ENCODE measurements around the gene PHEX. TPM values are rescaled to one million over a fixed set of nuclear protein-coding genes. Genes with fewer than 3 reads are reported as not detected.

The PHEX gene
- total and polyA plus RNA-seq, 8 donors = 0.05 to 0.73 (median 0.14) TPM; not detected in 5

DNA sequence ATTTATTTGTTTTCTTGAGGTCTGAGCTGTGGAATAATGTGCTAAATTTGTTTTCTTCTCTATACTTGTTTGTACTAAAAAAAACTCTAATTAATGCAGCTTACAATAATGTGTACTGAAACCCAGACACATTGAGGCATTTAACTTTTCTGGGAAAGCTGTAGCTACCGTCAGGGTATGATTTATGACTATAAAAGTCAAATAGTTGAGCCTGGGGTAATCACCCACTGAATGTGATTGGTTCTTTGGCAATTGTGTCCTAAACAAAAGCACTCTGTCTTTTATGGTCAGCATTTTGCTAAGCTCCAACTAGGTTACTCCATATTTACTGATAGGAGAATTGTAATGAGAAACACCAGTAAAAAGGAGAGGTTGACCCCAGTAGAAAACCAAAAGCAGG, 174.7 kb downstream of the PHEX start:
- intact Hi-C loops (cut with DNase I; ENCODE audit: low total_unique reads) = no loop called here
- H3K27ac ChIP-seq = no peak overlapping the region
- 14 to 35% (median 24%) methylated on average over 1 of the region's 1 CpG for WGBS, 5 donors

DNA sequence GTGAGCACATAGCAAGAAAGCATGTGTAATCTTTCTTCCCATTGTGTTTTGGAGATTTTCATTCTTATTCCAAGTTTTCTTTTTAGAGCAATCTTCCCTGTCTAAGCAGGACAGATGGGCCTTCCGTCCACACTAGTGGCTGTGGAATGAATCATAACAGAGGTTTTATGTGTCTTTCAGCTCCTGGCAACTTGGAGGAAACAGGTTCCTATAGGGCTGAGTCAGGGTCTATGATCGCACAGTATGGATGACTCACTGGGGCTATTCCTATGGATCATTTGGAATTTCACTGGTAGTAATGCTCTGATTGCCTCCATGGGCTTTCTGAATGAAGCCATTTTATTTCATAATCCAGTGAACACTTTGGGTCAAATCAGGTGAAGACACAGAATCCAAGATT, 188.8 kb downstream of the PHEX start:
- H3K4me1 ChIP-seq = no peaks in the 10 kb centered on the region
- 79 to 89% (median 82%) methylated on average over 2 of the region's 2 CpGs for WGBS, 5 donors
- H3K27ac ChIP-seq = no peak overlapping the region
- no peaks in the 10 kb centered on the region for H3K27me3 ChIP-seq
- intact Hi-C loops (cut with DNase I; ENCODE audit: low total_unique reads) = no loop called here
- TF ChIP-seq, protein P1, sequence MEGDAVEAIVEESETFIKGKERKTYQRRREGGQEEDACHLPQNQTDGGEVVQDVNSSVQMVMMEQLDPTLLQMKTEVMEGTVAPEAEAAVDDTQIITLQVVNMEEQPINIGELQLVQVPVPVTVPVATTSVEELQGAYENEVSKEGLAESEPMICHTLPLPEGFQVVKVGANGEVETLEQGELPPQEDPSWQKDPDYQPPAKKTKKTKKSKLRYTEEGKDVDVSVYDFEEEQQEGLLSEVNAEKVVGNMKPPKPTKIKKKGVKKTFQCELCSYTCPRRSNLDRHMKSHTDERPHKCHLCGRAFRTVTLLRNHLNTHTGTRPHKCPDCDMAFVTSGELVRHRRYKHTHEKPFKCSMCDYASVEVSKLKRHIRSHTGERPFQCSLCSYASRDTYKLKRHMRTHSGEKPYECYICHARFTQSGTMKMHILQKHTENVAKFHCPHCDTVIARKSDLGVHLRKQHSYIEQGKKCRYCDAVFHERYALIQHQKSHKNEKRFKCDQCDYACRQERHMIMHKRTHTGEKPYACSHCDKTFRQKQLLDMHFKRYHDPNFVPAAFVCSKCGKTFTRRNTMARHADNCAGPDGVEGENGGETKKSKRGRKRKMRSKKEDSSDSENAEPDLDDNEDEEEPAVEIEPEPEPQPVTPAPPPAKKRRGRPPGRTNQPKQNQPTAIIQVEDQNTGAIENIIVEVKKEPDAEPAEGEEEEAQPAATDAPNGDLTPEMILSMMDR (IDR thresholded peaks at IDR 0.05) = no peak
- TF ChIP-seq POLR2A (IDR thresholded peaks at IDR 0.05) = no peak
- TF ChIP-seq EP300 (IDR thresholded peaks at IDR 0.05) = no peak
- no peak for TF ChIP-seq POLR2AphosphoS5 (IDR thresholded peaks at IDR 0.05)
- DNase-seq = no peak
- no peak overlapping the region for H3K4me3 ChIP-seq
- no peaks in the 10 kb centered on the region for H3K9me3 ChIP-seq
- H3K36me3 ChIP-seq = no peaks in the 10 kb centered on the region

More for the DNA sequence above, 174.7 kb downstream of the PHEX start:
- no peaks in the 10 kb centered on the region for H3K9me3 ChIP-seq
- no peak for TF ChIP-seq EP300 (IDR thresholded peaks at IDR 0.05)
- TF ChIP-seq, protein P1 (IDR thresholded peaks at IDR 0.05) = no peak
- no peak for TF ChIP-seq POLR2A (IDR thresholded peaks at IDR 0.05)
- TF ChIP-seq POLR2AphosphoS5 (IDR thresholded peaks at IDR 0.05) = no peak
- no peaks in the 10 kb centered on the region for H3K4me1 ChIP-seq
- no peak for DNase-seq
- H3K36me3 ChIP-seq = no peaks in the 10 kb centered on the region
- H3K4me3 ChIP-seq = no peak overlapping the region
- H3K27me3 ChIP-seq = no peaks in the 10 kb centered on the region

GRCh38 chrX:22234380-22234779, 202.3 kb downstream of the PHEX start:
- 57 to 77% (median 66%) methylated on average over 4 to 6 of the region's 6 CpGs for WGBS, 5 donors
- Histone ChIP-seq H3K4me1 (no peaks in the 10 kb centered on the region), H3K4me3 (no peak overlapping the region), H3K36me3 (no peaks in the 10 kb centered on the region), H3K27me3 (peaks cover 0 to 14% (median 0%) of the 10 kb centered on the region in 3 donors), H3K27ac (no peak overlapping the region), H3K9me3 (no peaks in the 10 kb centered on the region)
- TF ChIP-seq, protein P1 (IDR thresholded peaks at IDR 0.05) = no peak
- intact Hi-C loops (cut with DNase I; ENCODE audit: low total_unique reads) = no loop called here
- DNase-seq = no peak

DNA sequence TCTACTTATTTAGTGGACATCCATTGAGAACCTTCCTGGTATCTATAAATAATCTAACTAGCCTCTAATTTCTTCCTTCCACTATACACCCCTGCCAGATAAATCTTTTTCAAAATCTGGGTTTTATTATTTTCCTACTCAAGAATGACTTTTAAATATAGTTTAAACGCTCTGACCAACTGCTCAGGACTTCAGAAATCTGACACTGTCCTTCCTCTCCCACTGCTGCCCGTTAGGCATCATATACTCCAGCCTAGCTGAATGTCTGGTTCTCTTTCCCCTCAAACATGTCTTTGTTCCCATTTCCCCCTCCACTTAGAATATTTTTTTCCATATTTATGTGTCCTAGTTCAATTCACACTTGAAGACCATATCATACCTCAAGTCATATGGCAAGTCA, 205.4 kb downstream of the PHEX start:
- Histone ChIP-seq H3K4me1 (no peaks in the 10 kb centered on the region), H3K36me3 (no peaks in the 10 kb centered on the region), H3K9me3 (no peaks in the 10 kb centered on the region), H3K27me3 (peaks cover 0 to 14% (median 0%) of the 10 kb centered on the region in 3 donors), H3K4me3 (no peak overlapping the region), H3K27ac (no peak overlapping the region)
- intact Hi-C loops (cut with DNase I; ENCODE audit: low total_unique reads) = no loop called here
- WGBS, 5 donors = 45 to 60% (median 55%) methylated on average over 2 of the region's 2 CpGs
- TF ChIP-seq EP300 (IDR thresholded peaks at IDR 0.05) (no peak), POLR2A (IDR thresholded peaks at IDR 0.05) (no peak)
- TF ChIP-seq, protein P1 (IDR thresholded peaks at IDR 0.05) = no peak
- DNase-seq = no peak

Measured in stomach (tissue), 9 donors.